NCI-H187 (cell line): Measurements from ENCODE around the gene CMBL.
"Not testable (repeated sequence)": the region's sequence is repeated elsewhere in the genome, so short reads cannot be mapped to it uniquely, and the experiment has no call there.

Experiments
- DNase-seq, 2 experiments: peaks; one replicate each; lab custom pipeline; 2025; lab: John Stamatoyannopoulos, UW

CMBL gene

DNA sequence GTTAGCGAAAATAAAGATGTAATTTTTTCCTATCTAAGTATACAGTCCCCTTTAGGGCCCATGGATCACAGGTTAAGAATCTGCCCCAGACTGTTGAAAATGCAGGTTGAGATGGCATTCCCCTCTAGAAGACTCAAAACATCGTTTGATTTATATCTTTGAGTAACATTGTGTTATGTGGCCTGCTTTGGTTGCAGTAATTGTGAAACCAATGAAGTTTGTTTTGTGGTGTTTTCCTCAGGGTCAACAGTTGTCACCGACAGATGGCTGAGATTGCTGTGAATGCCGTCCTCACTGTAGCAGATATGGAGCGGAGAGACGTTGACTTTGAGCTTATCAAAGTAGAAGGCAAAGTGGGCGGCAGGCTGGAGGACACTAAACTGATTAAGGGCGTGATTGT, 49.8 kb downstream of the CMBL start:
- DNase-seq: no peak

DNA sequence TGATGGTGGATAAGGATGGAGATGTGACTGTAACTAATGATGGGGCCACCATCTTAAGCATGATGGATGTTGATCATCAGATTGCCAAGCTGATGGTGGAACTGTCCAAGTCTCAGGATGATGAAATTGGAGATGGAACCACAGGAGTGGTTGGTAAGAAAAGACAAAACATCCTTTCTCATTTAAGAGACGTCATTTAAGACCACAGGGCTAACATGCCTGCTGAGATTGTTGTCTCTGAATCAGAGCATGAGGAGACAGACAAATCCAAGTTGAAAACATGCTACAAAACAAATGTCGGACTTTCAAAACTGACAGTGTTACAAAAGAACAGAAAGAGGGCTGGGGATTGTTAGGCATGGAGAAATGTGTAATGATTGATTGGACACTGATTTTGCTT, 53.0 kb downstream of the CMBL start:
- DNase-seq: no peak

DNA sequence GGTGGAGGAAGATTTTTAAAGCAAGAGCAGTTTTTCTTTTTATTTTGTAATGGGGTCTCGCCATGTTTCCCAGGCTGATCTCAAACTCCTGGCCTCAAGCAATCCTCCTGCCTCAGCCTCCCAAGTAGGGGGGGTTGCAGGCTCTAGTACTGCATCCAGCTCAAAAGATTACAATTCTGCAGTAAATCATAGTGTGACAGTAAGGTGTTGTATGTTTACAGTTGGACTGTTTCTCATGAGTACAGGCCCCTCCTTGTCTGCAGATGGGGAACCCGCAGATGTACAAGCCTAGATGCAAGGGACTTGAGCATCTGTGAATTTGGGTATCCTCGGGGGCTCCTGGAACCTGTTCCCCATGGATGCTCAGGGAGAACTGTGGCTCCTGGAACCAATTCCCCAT, 54.3 kb downstream of the CMBL start:
- no peak for DNase-seq

- no peak for DNase-seq
These were observed 56.3 kb downstream of the CMBL start for GRCh38 chr5:10251405-10251804.

DNA sequence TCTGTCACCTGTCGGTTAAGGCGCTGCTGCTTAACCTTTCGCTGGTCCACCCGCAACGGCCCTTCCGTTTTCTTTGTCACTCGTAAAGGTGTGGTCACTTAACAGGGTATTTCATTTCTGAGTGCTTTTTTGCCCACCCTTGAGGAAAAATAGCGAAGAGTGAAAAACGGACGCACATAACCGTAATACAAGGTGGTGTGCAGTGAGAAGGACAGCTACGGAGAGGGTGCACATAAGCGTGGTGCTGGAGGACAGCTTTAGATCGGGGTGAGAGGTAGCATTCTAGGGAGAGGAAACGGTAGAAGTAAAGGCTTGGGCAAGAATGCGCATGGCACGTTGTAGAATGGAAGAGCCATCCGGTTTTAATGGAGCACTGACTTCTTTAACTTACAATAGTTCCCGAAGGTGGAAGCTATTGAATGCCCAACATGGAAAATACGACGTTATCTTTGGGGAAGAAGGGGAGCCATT, 56.9 kb downstream of the CMBL start:
- no peak for DNase-seq

GRCh38 chr5:10249948-10250805, 57.5 kb downstream of the CMBL start, which contains the start of gene CCT5:
TSS of gene CCT5 (plus strand) at chr5:10250280. CDS start at chr5:10250341, 61 bp downstream.
- peak; percentile 92 to 98 for DNase-seq

- no peak for DNase-seq
These were observed 59.1 kb downstream of the CMBL start for GRCh38 chr5:10248378-10249260.

DNA sequence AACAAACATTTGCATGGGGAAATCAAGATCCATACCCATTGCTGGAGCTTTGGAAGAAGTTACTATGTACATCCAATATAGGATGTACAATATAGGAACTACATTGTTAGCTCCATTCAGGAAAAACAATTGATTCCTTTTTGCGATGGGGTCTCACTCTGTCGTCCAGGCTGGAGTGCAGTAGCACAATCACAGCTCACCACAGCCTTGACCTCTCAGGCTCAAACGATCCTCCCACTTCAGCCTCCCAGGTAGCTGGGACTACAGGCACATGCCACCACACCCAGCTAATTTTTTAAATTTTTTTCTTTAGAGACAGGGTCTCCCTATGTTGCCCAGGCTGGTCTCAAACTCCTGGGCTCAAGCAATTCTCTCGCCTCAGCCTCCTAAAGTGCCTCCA, 60.5 kb downstream of the CMBL start:
- DNase-seq: not testable (repeated sequence)

GRCh38 chr5:10246761-10247160, 60.9 kb downstream of the CMBL start:
- DNase-seq: no peak

DNA sequence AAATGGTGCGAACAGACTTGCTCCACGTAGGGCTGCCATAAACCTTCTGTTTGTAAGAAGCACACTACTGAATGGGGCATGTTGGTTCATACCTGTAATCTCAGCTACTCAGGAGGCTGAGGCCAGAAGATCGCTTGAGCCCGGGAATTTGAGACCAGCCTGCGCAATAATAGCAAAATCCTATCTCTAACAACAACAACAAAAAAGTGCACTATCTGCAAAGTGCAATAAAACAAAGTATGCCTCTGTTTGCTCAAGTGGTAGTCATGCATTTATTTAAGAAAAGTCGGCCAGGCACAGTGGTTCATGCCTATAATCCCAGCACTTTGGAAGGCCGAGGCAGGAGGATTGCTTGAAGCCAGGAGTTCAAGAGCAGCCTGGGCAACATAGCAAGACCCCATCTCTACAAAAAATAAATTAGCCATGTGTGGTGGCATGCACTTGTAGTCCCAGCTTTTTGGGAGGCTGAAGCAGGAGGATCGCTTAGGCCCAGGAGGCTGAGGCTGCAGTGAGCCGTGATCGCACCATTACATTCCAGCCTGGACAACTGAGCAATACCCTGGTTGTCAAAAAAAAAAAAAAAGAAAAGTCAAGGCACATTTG, 63.3 kb downstream of the CMBL start:
- DNase-seq: no peak

- no peak for DNase-seq
These were observed 64.0 kb downstream of the CMBL start for GRCh38 chr5:10243660-10244240.

GRCh38 chr5:10235350-10235749, 72.4 kb downstream of the CMBL start:
- no peak for DNase-seq

DNA sequence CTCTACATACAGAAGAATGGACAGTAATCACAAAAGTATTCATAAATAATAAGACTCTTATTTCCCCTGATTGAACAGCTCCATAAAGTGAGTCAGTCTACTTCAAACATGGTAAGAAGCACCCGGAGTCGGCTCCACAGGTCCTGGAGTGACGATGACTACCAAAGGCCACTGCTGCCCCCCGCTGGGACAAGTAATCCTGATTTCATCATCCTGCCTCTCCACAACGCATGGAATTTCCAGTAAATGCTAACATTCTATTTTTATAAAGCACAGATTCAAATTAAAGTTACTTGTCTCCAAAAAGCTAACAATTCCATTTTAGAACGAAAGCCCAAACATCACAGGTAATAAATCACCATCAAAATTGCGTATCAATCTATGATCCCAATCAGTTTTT, 74.2 kb downstream of the CMBL start:
- peak in 1 of 2 experiments; percentile 46 for DNase-seq

DNA sequence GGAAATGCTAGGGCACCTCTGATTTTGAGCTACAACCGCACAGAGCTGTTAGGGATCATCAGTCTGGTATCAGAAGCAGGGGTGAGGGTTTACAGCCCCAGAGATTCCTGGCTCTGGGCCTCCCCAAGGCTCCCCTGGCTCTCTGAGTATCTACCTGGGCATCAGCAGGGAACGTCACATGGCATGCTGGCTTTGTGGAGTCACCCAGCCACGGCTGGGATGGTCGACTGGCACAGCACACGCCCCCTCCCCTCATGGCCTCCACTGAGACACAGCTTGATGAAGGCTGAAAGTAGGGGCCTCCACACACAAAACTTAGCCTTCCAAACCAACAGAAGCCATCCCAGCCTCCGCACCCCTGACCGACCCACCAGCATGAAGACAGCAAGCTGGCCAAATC, 74.7 kb downstream of the CMBL start:
- DNase-seq: no peak

DNA sequence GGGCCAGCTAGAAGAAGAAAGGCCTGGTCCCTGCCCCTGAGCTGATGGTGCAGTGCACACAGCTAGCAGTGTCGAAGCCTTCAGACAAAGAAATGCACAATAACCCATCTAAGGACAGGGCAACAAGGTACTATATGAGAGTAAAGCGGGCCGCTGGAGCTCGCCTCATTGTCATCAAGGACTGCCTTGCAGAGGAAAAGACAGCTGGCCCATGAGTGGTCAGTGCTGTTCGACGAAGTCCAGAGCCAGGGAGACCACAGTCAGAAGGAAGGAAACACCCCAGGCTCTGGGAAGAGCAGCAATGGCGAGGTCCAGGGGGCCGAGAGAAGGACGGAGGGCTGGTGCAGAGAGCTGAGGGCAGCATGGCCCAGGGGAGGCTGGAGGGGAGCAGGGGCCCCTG, 75.3 kb downstream of the CMBL start:
- no peak for DNase-seq

- no peak for DNase-seq
These were observed 78.2 kb downstream of the CMBL start for GRCh38 chr5:10229306-10230048.

DNA sequence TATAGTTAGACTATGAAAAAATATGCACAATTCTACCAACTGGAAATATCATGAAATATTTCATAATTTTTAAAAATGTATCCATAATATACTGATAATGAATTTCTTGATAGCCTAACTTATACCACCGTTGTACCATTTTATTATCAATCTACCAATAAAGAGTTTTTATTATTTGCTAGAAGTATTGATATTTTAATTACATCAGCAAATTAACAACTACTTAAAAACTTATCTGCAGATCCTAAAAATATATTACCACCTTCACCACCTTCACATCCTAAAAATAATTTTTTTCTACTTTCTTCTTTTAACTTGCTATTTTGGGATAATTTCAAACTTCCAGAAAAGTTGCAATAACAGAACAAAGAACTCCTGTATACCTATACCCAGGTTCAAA, 79.4 kb downstream of the CMBL start:
- no peak for DNase-seq
